Panc1 (cell line): ENCODE results near the gene APAF1. TPM values are rescaled to one million over a fixed set of nuclear protein-coding genes. Genes with fewer than 3 reads are reported as not detected.

Experiments
- ATAC-seq: fragments of 200-7000 bp; cut with Tn5 transposase; 2 replicates; pipeline ENCODE4 v1.9.1; 2020; ENCODE audit warnings: mild to moderate bottlenecking, moderate library complexity
- BruUV-seq: library from RNA; stranded (reverse); fragments of 400-500 nt; replicated peaks from 2 replicates; lab custom pipeline; 2021; lab: Mats Ljungman, UMichigan
- CTCF ChIA-PET: fragments of 300-600 bp; sonication (Branson Sonifier 250); formaldehyde crosslinking; loops from one replicate; lab custom pipeline; 2022; ENCODE audit warnings: antibody characterized with exemption; lab: Charles Lee
- POLR2A ChIA-PET: fragments of 300-600 bp; sonication (Branson Sonifier 250); formaldehyde crosslinking; loops from one replicate; lab custom pipeline; 2022; ENCODE audit warnings: antibody characterized with exemption; lab: Charles Lee
- DNase-seq: peaks from one replicate; pipeline ENCODE4 v3.0.0-alpha.2; 2010; ENCODE audit warnings: low read depth, low spot score
- H3K27ac ChIP-seq: 2 replicates; pipeline ENCODE4 v1.5.1; 2011; ENCODE audit warnings: mild to moderate bottlenecking, low read length, inconsistent platforms
- H3K27me3 ChIP-seq: fragments of 200-500 bp; sonication (Bioruptor generic); 2 replicates; pipeline ENCODE4 v1.6.0; 2014; ENCODE audit warnings: low read length, inconsistent platforms; ENCODE audit not compliant: control insufficient read depth, insufficient read depth
- H3K36me3 ChIP-seq: fragments of 200-500 bp; sonication (Bioruptor generic); 2 replicates; pipeline ENCODE4 v1.5.1; 2014; ENCODE audit warnings: inconsistent platforms, mild to moderate bottlenecking, low read length, moderate library complexity; ENCODE audit not compliant: control insufficient read depth, insufficient read depth
- H3K4me1 ChIP-seq: 2 replicates; pipeline ENCODE4 v1.5.1; 2011; ENCODE audit warnings: inconsistent platforms, mild to moderate bottlenecking, low read length, moderate library complexity; ENCODE audit not compliant: control insufficient read depth, insufficient read depth
- H3K4me3 ChIP-seq, 2 experiments: 2 replicates each; pipeline ENCODE4 v1.5.1; 2011 to 2012; ENCODE audit warnings: low read depth in 2 of 2, low read length in 2 of 2, mild to moderate bottlenecking in 2 of 2, inconsistent platforms in 1 of 2, moderate library complexity in 1 of 2
- H3K9me3 ChIP-seq: fragments of 200-500 bp; sonication (Bioruptor generic); 2 replicates; pipeline ENCODE4 v1.5.1; 2014; ENCODE audit warnings: low read depth, mild to moderate bottlenecking, inconsistent platforms, low read length, moderate library complexity; ENCODE audit not compliant: control insufficient read depth, insufficient read depth
- POLR2AphosphoS5 ChIP-seq: IDR thresholded peaks from 2 replicates; pipeline ENCODE4 v1.6.1; 2012; ENCODE audit warnings: mild to moderate bottlenecking, low read depth, low read length, moderate library complexity
- REST ChIP-seq, 2 experiments: IDR thresholded peaks; 2 replicates each; pipeline ENCODE4 v1.6.1; 2011 to 2012; ENCODE audit warnings: low read depth in 2 of 2, control low read depth in 1 of 2, low read length in 1 of 2, mild to moderate bottlenecking in 1 of 2, moderate library complexity in 1 of 2; ENCODE audit not compliant: insufficient read depth in 1 of 2
- SIN3A ChIP-seq: IDR thresholded peaks from 2 replicates; pipeline ENCODE4 v1.6.1; 2012; ENCODE audit warnings: low read depth, mild to moderate bottlenecking, low read length, moderate library complexity, borderline replicate concordance; ENCODE audit not compliant: insufficient read depth
- TCF7L2 ChIP-seq: IDR thresholded peaks from 2 replicates; pipeline ENCODE4 v1.6.1; 2011; ENCODE audit warnings: mild to moderate bottlenecking, low read depth, low read length, inconsistent platforms
- in situ Hi-C: cut with HindIII; loops from 2 replicates; pipeline ENCODE4 v1.10.0; 2016; ENCODE audit warnings: low sequenced_read_pairs, low pct_unique_long_range_greater_than_20kb
- intact Hi-C: fragments of 100-400 bp; cut with micrococcal nuclease; formaldehyde crosslinking; loops from one replicate; pipeline ENCODE4 v1.10.0; 2022; ENCODE audit not compliant: unreplicated experiment
- total RNA-seq: library from RNA; stranded (reverse); gene quantifications from one replicate; pipeline ENCODE4 v1.2.1, GENCODE V29; 2021; ENCODE audit not compliant: unreplicated experiment
- TF ChIP-seq, protein P1 (sequence below): fragments of 450-650 bp; IDR thresholded peaks from 2 replicates; pipeline ENCODE4 v1.5.1; 2017; ENCODE audit warnings: mild to moderate bottlenecking

APAF1 gene
- total RNA-seq, 1 experiment from 2014 or later, result 15.6 TPM

DNA sequence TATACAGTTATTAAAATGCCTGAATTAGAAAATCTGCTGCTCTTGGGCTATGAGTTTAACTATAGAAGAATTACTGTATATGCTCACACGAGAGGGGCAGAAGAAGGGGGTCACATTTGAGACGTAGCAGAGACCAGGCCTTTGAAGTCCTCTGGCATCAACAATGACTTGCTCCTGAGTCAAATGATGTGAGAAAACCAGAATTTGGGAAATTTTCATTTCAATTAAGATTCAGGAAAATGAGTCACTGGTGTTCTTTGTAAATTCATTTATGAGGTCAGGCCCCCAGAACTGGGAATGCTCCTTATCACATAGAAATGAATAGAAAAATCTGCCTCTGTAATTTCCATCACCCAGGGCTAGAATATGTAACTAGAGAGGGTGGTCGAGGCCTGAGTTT, 92.9 kb downstream of the APAF1 start:
- no peaks in the 10 kb centered on the region for H3K9me3 ChIP-seq
- DNase-seq, result no peak
- no peak for TF ChIP-seq POLR2AphosphoS5
- no peak for TF ChIP-seq SIN3A
- no peak for TF ChIP-seq REST (IDR thresholded peaks at IDR 0.05; ENCODE audit: insufficient read depth in 1 of 2, low read depth in 2 of 2, low read length in 1 of 2)
- TF ChIP-seq, protein P1, sequence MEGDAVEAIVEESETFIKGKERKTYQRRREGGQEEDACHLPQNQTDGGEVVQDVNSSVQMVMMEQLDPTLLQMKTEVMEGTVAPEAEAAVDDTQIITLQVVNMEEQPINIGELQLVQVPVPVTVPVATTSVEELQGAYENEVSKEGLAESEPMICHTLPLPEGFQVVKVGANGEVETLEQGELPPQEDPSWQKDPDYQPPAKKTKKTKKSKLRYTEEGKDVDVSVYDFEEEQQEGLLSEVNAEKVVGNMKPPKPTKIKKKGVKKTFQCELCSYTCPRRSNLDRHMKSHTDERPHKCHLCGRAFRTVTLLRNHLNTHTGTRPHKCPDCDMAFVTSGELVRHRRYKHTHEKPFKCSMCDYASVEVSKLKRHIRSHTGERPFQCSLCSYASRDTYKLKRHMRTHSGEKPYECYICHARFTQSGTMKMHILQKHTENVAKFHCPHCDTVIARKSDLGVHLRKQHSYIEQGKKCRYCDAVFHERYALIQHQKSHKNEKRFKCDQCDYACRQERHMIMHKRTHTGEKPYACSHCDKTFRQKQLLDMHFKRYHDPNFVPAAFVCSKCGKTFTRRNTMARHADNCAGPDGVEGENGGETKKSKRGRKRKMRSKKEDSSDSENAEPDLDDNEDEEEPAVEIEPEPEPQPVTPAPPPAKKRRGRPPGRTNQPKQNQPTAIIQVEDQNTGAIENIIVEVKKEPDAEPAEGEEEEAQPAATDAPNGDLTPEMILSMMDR, result no peak
- no peak for TF ChIP-seq TCF7L2
- CTCF ChIA-PET, result no interaction called here
- no peak overlapping the region for H3K27ac ChIP-seq
- H3K4me1 ChIP-seq, result no peaks in the 10 kb centered on the region
- ATAC-seq, result no peak
- intact Hi-C loops, result no loop called here
- H3K4me3 ChIP-seq, result no peak overlapping the region
- H3K36me3 ChIP-seq, result no peaks in the 10 kb centered on the region
- in situ Hi-C loops, result no loop called here
- no TSS peak for BruUV-seq
- POLR2A ChIA-PET, result no interaction called here
- no peaks in the 10 kb centered on the region for H3K27me3 ChIP-seq

DNA sequence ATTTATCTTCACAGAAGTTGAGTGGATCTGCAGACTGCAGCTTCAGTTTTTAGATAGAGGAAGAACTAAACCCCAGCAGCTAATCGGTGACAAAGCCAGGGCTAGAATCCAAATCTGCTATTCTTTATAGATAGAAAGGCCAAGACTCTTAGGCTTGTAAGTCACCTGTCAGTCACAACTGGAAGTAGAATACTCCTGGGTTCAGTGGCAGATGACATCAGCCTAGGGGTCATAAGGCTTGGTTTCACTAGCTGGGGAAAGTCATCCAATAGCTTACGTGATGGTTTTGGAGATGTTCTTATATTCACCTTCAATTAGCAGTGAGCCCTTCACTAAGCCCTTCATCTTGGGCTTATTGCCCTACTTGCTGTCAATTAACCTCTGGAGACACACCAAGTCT, 93.4 kb downstream of the APAF1 start:
- Histone ChIP-seq H3K27me3 (no peaks in the 10 kb centered on the region), H3K27ac (no peak overlapping the region), H3K36me3 (no peaks in the 10 kb centered on the region), H3K4me1 (no peaks in the 10 kb centered on the region), H3K9me3 (no peaks in the 10 kb centered on the region), H3K4me3 (no peak overlapping the region)
- no peak for DNase-seq
- TF ChIP-seq REST (IDR thresholded peaks at IDR 0.05; ENCODE audit: insufficient read depth in 1 of 2, low read depth in 2 of 2, low read length in 1 of 2), result no peak
- no peak for TF ChIP-seq POLR2AphosphoS5
- no peak for TF ChIP-seq TCF7L2
- TF ChIP-seq, protein P1, result no peak
- no peak for TF ChIP-seq SIN3A
- intact Hi-C loops, result no loop called here
- BruUV-seq, result no TSS peak
- ChIA-PET POLR2A (no interaction called here), CTCF (no interaction called here)
- ATAC-seq, result no peak
- in situ Hi-C loops, result no loop called here
